Muscle layer of duodenum (tissue), 2 donors: ENCODE measurements around the gene KLHL25.
A peak's percentile ranks its signal among the peaks of the same experiment; 100 is the strongest.

Experiments
- H3K27ac ChIP-seq: one replicate; pipeline ENCODE4 v1.7.0; 2013; ENCODE audit warnings: mild to moderate bottlenecking, low read length
- H3K27me3 ChIP-seq: one replicate; pipeline ENCODE4 v1.7.0; 2013; ENCODE audit warnings: low read depth, mild to moderate bottlenecking, control low read depth, low read length
- H3K36me3 ChIP-seq, 2 donors: one replicate each; pipeline ENCODE4 v1.7.0; 2013; ENCODE audit warnings: low read length in 2 of 2, control low read depth in 1 of 2, mild to moderate bottlenecking in 1 of 2; ENCODE audit not compliant: insufficient read depth in 2 of 2, control insufficient read depth in 1 of 2
- H3K4me1 ChIP-seq, 2 donors: one replicate each; pipeline ENCODE4 v1.7.0; 2013; ENCODE audit warnings: low read length in 2 of 2, mild to moderate bottlenecking in 2 of 2, control low read depth in 1 of 2, moderate library complexity in 1 of 2; ENCODE audit not compliant: insufficient read depth in 2 of 2, control insufficient read depth in 1 of 2
- H3K4me3 ChIP-seq, 2 donors: one replicate each; pipeline ENCODE4 v1.7.0; 2013; ENCODE audit warnings: low read length in 2 of 2, low read depth in 1 of 2, mild to moderate bottlenecking in 1 of 2
- H3K9me3 ChIP-seq, 2 donors: one replicate each; pipeline ENCODE4 v1.7.0; 2013; ENCODE audit warnings: low read length in 2 of 2, control low read depth in 1 of 2, mild to moderate bottlenecking in 1 of 2; ENCODE audit not compliant: control insufficient read depth in 1 of 2
- donor health status: healthy.

Gene KLHL25

GRCh38 chr15:85785887-85786780 lies 8.6 kb downstream of the KLHL25 start:
- Histone ChIP-seq H3K36me3 (no peaks in the 10 kb centered on the region), H3K4me3 (no peak overlapping the region), H3K9me3 (no peaks in the 10 kb centered on the region), H3K27ac (no peak overlapping the region), H3K27me3 (no peaks in the 10 kb centered on the region), H3K4me1 (peaks cover 9 to 15% of the 10 kb centered on the region in 2 donors)

GRCh38 chr15:85782064-85782463 lies 12.7 kb downstream of the KLHL25 start:
- H3K27ac ChIP-seq = no peak overlapping the region
- H3K36me3 ChIP-seq = no peaks in the 10 kb centered on the region
- H3K9me3 ChIP-seq = no peaks in the 10 kb centered on the region
- H3K4me1 ChIP-seq = peaks cover 9 to 30% of the 10 kb centered on the region in 2 donors
- no peaks in the 10 kb centered on the region for H3K27me3 ChIP-seq
- H3K4me3 ChIP-seq = no peak overlapping the region

- Histone ChIP-seq H3K27me3 (no peaks in the 10 kb centered on the region), H3K4me3 (no peak overlapping the region), H3K9me3 (no peaks in the 10 kb centered on the region), H3K27ac (no peak overlapping the region), H3K4me1 (peaks cover 2 to 22% of the 10 kb centered on the region in 2 donors), H3K36me3 (no peaks in the 10 kb centered on the region)
Measured at GRCh38 chr15:85781099-85781498, 13.6 kb downstream of the KLHL25 start.

- Histone ChIP-seq H3K9me3 (no peaks in the 10 kb centered on the region), H3K27me3 (no peaks in the 10 kb centered on the region), H3K4me3 (no peak overlapping the region), H3K36me3 (no peaks in the 10 kb centered on the region), H3K4me1 (peaks cover 0 to 17% of the 10 kb centered on the region in 2 donors), H3K27ac (no peak overlapping the region)
Measured at GRCh38 chr15:85780225-85780985, 14.3 kb downstream of the KLHL25 start.

- Histone ChIP-seq H3K9me3 (no peaks in the 10 kb centered on the region), H3K27me3 (no peaks in the 10 kb centered on the region)
Measured at GRCh38 chr15:85779249-85779648, 15.5 kb downstream of the KLHL25 start.

GRCh38 chr15:85778107-85778776 lies 16.5 kb downstream of the KLHL25 start:
- Histone ChIP-seq H3K27ac (no peak overlapping the region), H3K4me1 (peaks cover 0 to 14% of the 10 kb centered on the region in 2 donors), H3K9me3 (no peaks in the 10 kb centered on the region), H3K4me3 (no peak overlapping the region), H3K36me3 (no peaks in the 10 kb centered on the region), H3K27me3 (no peaks in the 10 kb centered on the region)

More at GRCh38 chr15:85779249-85779648, 15.5 kb downstream of the KLHL25 start:
- no peaks in the 10 kb centered on the region for H3K36me3 ChIP-seq
- no peak overlapping the region for H3K27ac ChIP-seq
- peaks cover 0 to 14% of the 10 kb centered on the region in 2 donors for H3K4me1 ChIP-seq
- H3K4me3 ChIP-seq = no peak overlapping the region

GRCh38 chr15:85777250-85778106 lies 17.2 kb downstream of the KLHL25 start:
- H3K4me1 ChIP-seq = peaks cover 0 to 14% of the 10 kb centered on the region in 2 donors
- H3K27ac ChIP-seq = no peak overlapping the region
- no peaks in the 10 kb centered on the region for H3K36me3 ChIP-seq
- H3K27me3 ChIP-seq = no peaks in the 10 kb centered on the region
- H3K9me3 ChIP-seq = no peaks in the 10 kb centered on the region
- H3K4me3 ChIP-seq = no peak overlapping the region

- Histone ChIP-seq H3K27me3 (no peaks in the 10 kb centered on the region), H3K9me3 (no peaks in the 10 kb centered on the region), H3K27ac (no peak overlapping the region), H3K36me3 (peaks cover 0 to 6% of the 10 kb centered on the region in 2 donors), H3K4me3 (no peak overlapping the region), H3K4me1 (peaks cover 0 to 10% of the 10 kb centered on the region in 2 donors)
Measured at GRCh38 chr15:85773970-85774369, 20.8 kb downstream of the KLHL25 start.

- H3K9me3 ChIP-seq = no peaks in the 10 kb centered on the region
- peaks cover 0 to 7% of the 10 kb centered on the region in 2 donors for H3K4me1 ChIP-seq
- H3K27me3 ChIP-seq = no peaks in the 10 kb centered on the region
- H3K4me3 ChIP-seq = no peak overlapping the region
- no peak overlapping the region for H3K27ac ChIP-seq
- H3K36me3 ChIP-seq = peaks cover 0 to 9% of the 10 kb centered on the region in 2 donors
Measured at GRCh38 chr15:85773249-85773648, 21.5 kb downstream of the KLHL25 start.

GRCh38 chr15:85772668-85773067 lies 22.1 kb downstream of the KLHL25 start:
- H3K27ac ChIP-seq = peak overlapping the region; percentile 58

More at GRCh38 chr15:85772668-85773067, 22.1 kb downstream of the KLHL25 start:
- no peak overlapping the region for H3K4me3 ChIP-seq
- H3K4me1 ChIP-seq = peaks cover 0 to 5% of the 10 kb centered on the region in 2 donors
- H3K36me3 ChIP-seq = peaks cover 0 to 9% of the 10 kb centered on the region in 2 donors
- H3K27me3 ChIP-seq = no peaks in the 10 kb centered on the region
- no peaks in the 10 kb centered on the region for H3K9me3 ChIP-seq
